Fibroblast of lung (primary cell): ENCODE measurements around the gene RBM20. TPM values are rescaled to one million over a fixed set of nuclear protein-coding genes. Genes with fewer than 3 reads are reported as not detected.
A peak's percentile ranks its signal among the peaks of the same experiment; 100 is the strongest.

Experiments
- DNase-seq, 2 donors: peaks; one replicate each; pipeline versions ENCODE4 v3.0.0 to v3.0.0-alpha.2; 2010; ENCODE audit warnings: low read depth in 2 of 2
- H2AFZ ChIP-seq: 2 replicates; pipeline ENCODE4 v1.5.1; 2012; ENCODE audit warnings: low read length, control low read depth, inconsistent platforms
- H3K27ac ChIP-seq: 2 replicates; pipeline ENCODE4 v1.5.1; 2011; ENCODE audit warnings: low read length, control low read depth; ENCODE audit not compliant: insufficient read depth
- H3K27me3 ChIP-seq: 2 replicates; pipeline ENCODE4 v1.5.1; 2011; ENCODE audit warnings: mild to moderate bottlenecking, low read length; ENCODE audit not compliant: control insufficient read depth, insufficient read depth
- H3K36me3 ChIP-seq: 2 replicates; pipeline ENCODE4 v1.5.1; 2011; ENCODE audit warnings: low read length; ENCODE audit not compliant: control insufficient read depth, insufficient read depth
- H3K4me1 ChIP-seq: 2 replicates; pipeline ENCODE4 v1.5.1; 2011; ENCODE audit warnings: low read length; ENCODE audit not compliant: control insufficient read depth, insufficient read depth; ENCODE audit errors: extremely low read depth
- H3K4me2 ChIP-seq: 2 replicates; pipeline ENCODE4 v1.5.1; 2011; ENCODE audit warnings: low read length, control low read depth; ENCODE audit not compliant: insufficient read depth; ENCODE audit errors: extremely low read depth
- H3K4me3 ChIP-seq, 4 experiments: fragments of 200-600 bp in 1 of 4; sonication (generic) in 1 of 4; replicated peaks in 1 of 4; 2 replicates each; pipeline ENCODE4 v1.5.1; 2011 to 2016; ENCODE audit warnings: low read length in 4 of 4, low read depth in 3 of 4, mild to moderate bottlenecking in 3 of 4, control low read depth in 2 of 4, inconsistent platforms in 1 of 4, mixed read lengths in 1 of 4; ENCODE audit not compliant: insufficient read depth in 1 of 4; ENCODE audit errors: control extremely low read depth in 1 of 4
- H3K79me2 ChIP-seq: 2 replicates; pipeline ENCODE4 v1.5.1; 2012; ENCODE audit warnings: mild to moderate bottlenecking, low read length, inconsistent platforms; ENCODE audit not compliant: control insufficient read depth, insufficient read depth
- H3K9ac ChIP-seq: 2 replicates; pipeline ENCODE4 v1.5.1; 2011; ENCODE audit warnings: mild to moderate bottlenecking, low read length, control low read depth; ENCODE audit not compliant: insufficient read depth
- H3K9me3 ChIP-seq: 2 replicates; pipeline ENCODE4 v1.5.1; 2012; ENCODE audit warnings: low read depth, low read length; ENCODE audit not compliant: control insufficient read depth, insufficient read depth
- H4K20me1 ChIP-seq: 2 replicates; pipeline ENCODE4 v1.5.1; 2011; ENCODE audit warnings: low read length; ENCODE audit not compliant: control insufficient read depth, insufficient read depth; ENCODE audit errors: extremely low read depth
- CTCF ChIP-seq, 2 donors: IDR thresholded peaks in 1 of 2; conservative IDR thresholded peaks in 1 of 2; 1 replicate in 1 of 2; 2 replicates in 1 of 2; pipeline ENCODE4 v1.5.1; 2011 to 2012; ENCODE audit warnings: low read length in 2 of 2, control low read depth in 1 of 2, inconsistent platforms in 1 of 2, low read depth in 1 of 2, mild to moderate bottlenecking in 1 of 2
- EZH2 ChIP-seq: IDR thresholded peaks from 2 replicates; pipeline ENCODE4 v1.5.1; 2012; ENCODE audit warnings: low read length, control low read depth, mild to moderate bottlenecking; ENCODE audit errors: missing control alignments
- polyA plus RNA-seq, 2 donors: library from polyadenylated mRNA; depleted of rRNA in 1 of 2; stranded (reverse) in 1 of 2; unstranded in 1 of 2; fragments of >200 nt; gene quantifications; 2 replicates each; pipeline ENCODE4 v1.2.1, GENCODE V29; 2011 to 2012; ENCODE audit warnings: missing spikeins in 1 of 2
- total RNA-seq: library from RNA; depleted of rRNA; stranded (reverse); fragments of >200 nt; gene quantifications from 2 replicates; pipeline ENCODE4 v1.2.1, GENCODE V29; 2014

The RBM20 gene
- total and polyA plus RNA-seq, 2 donors (not counting 1 experiment from before 2014, with no cell fraction given), result under 0.01 to 0.05 TPM

GRCh38 chr10:110706690-110707098 lies 62.6 kb downstream of the RBM20 start:
- Histone ChIP-seq H2AFZ (no peak overlapping the region), H3K4me2 (peak overlapping the region; percentile 41)

GRCh38 chr10:110708776-110709443 lies 64.8 kb downstream of the RBM20 start:
- Histone ChIP-seq H3K36me3 (no peaks in the 10 kb centered on the region), H4K20me1 (no peaks in the 10 kb centered on the region), H3K4me1 (peaks cover 5% of the 10 kb centered on the region), H3K79me2 (no peaks in the 10 kb centered on the region), H3K9ac (no peak overlapping the region), H2AFZ (no peak overlapping the region), H3K27ac (no peak overlapping the region), H3K27me3 (no peaks in the 10 kb centered on the region), H3K4me2 (no peak overlapping the region), H3K9me3 (no peaks in the 10 kb centered on the region), H3K4me3 (no peak overlapping the region)
- TF ChIP-seq CTCF (conservative IDR thresholded peaks at IDR 0.05 in 1 of 2, IDR thresholded peaks at IDR 0.05 in 1 of 2; ENCODE audit: low read depth in 1 of 2, low read length in 2 of 2) (no peak), EZH2 (no peak)
- DNase-seq, result no peak

More at GRCh38 chr10:110706690-110707098, 62.6 kb downstream of the RBM20 start:
- Histone ChIP-seq H3K27ac (no peak overlapping the region), H3K36me3 (no peaks in the 10 kb centered on the region), H3K4me3 (no peak overlapping the region), H3K79me2 (no peaks in the 10 kb centered on the region), H4K20me1 (no peaks in the 10 kb centered on the region), H3K9ac (no peak overlapping the region), H3K9me3 (no peaks in the 10 kb centered on the region), H3K4me1 (peaks cover 5% of the 10 kb centered on the region), H3K27me3 (no peaks in the 10 kb centered on the region)
- no peak for TF ChIP-seq EZH2
- no peak for TF ChIP-seq CTCF (conservative IDR thresholded peaks at IDR 0.05 in 1 of 2, IDR thresholded peaks at IDR 0.05 in 1 of 2; ENCODE audit: low read depth in 1 of 2, low read length in 2 of 2)
- peak; percentile 37 to 99 for DNase-seq

- no peak overlapping the region for H3K4me3 ChIP-seq
- DNase-seq, result no peak
- H3K4me2 ChIP-seq, result no peak overlapping the region
- no peaks in the 10 kb centered on the region for H3K36me3 ChIP-seq
- H2AFZ ChIP-seq, result no peak overlapping the region
- no peak overlapping the region for H3K27ac ChIP-seq
- H3K9me3 ChIP-seq, result no peaks in the 10 kb centered on the region
- H3K4me1 ChIP-seq, result peaks cover 5% of the 10 kb centered on the region
- no peaks in the 10 kb centered on the region for H3K79me2 ChIP-seq
- H3K27me3 ChIP-seq, result no peaks in the 10 kb centered on the region
- TF ChIP-seq CTCF (conservative IDR thresholded peaks at IDR 0.05 in 1 of 2, IDR thresholded peaks at IDR 0.05 in 1 of 2; ENCODE audit: low read depth in 1 of 2, low read length in 2 of 2) (no peak), EZH2 (no peak)
- H4K20me1 ChIP-seq, result no peaks in the 10 kb centered on the region
- H3K9ac ChIP-seq, result no peak overlapping the region
Measured at GRCh38 chr10:110709444-110709828, 65.3 kb downstream of the RBM20 start.
